Cardiac muscle cell (in vitro differentiated cells and primary cell): ENCODE results near the gene TNFRSF11A. TPM values are rescaled to one million over a fixed set of nuclear protein-coding genes. Genes with fewer than 3 reads are reported as not detected.

ENCODE experiments used
- DNase-seq, 2 donors: peaks; one replicate each; pipeline versions ENCODE4 v3.0.0 to v3.0.0-alpha.2; 2010 to 2017; ENCODE audit warnings: low read depth in 1 of 2, low spot score in 1 of 2
- H3K27ac ChIP-seq: fragments of 200-600 bp; sonication (generic); 2 replicates; pipeline ENCODE4 v1.5.1; 2016
- H3K27me3 ChIP-seq: fragments of 200-600 bp; sonication (generic); 2 replicates; pipeline ENCODE4 v1.6.0; 2016; ENCODE audit warnings: control low read depth
- H3K36me3 ChIP-seq: fragments of 200-600 bp; sonication (generic); 2 replicates; pipeline ENCODE4 v1.5.1; 2016; ENCODE audit warnings: control low read depth
- H3K4me1 ChIP-seq: fragments of 200-600 bp; sonication (generic); 2 replicates; pipeline ENCODE4 v1.8.1; 2017; ENCODE audit warnings: low read depth, mild to moderate bottlenecking, mixed run types
- H3K4me3 ChIP-seq: fragments of 200-600 bp; sonication (generic); 2 replicates; pipeline ENCODE4 v1.5.1; 2016; ENCODE audit warnings: mild to moderate bottlenecking
- H3K9me3 ChIP-seq: fragments of 200-600 bp; sonication (generic); 2 replicates; pipeline ENCODE4 v1.5.1; 2017; ENCODE audit warnings: low read depth, mild to moderate bottlenecking, control low read depth
- polyA plus RNA-seq: library from polyadenylated mRNA; unstranded; fragments of >200 nt; fragmentation: Nextera tagmentation; extraction: Ambion mirVana; gene quantifications from 2 replicates; pipeline ENCODE4 v1.2.1, GENCODE V29; 2016
- total RNA-seq: library from RNA; depleted of rRNA; stranded (reverse); fragments of >200 nt; gene quantifications from 2 replicates; pipeline ENCODE4 v1.2.3, GENCODE V29; 2016
- TF ChIP-seq, protein P1 (sequence below): IDR thresholded peaks from 2 replicates; pipeline ENCODE4 v1.5.1; 2012; ENCODE audit warnings: low read depth, mild to moderate bottlenecking, low read length

TNFRSF11A gene
- total and polyA plus RNA-seq, 2 experiments from 2014 or later: 0.66 to 1.2 TPM

- no peak for DNase-seq
- no peaks in the 10 kb centered on the region for H3K36me3 ChIP-seq
- no peaks in the 10 kb centered on the region for H3K27me3 ChIP-seq
- H3K4me1 ChIP-seq: no peaks in the 10 kb centered on the region
- no peak overlapping the region for H3K27ac ChIP-seq
- H3K4me3 ChIP-seq: no peak overlapping the region
- TF ChIP-seq, protein P1, sequence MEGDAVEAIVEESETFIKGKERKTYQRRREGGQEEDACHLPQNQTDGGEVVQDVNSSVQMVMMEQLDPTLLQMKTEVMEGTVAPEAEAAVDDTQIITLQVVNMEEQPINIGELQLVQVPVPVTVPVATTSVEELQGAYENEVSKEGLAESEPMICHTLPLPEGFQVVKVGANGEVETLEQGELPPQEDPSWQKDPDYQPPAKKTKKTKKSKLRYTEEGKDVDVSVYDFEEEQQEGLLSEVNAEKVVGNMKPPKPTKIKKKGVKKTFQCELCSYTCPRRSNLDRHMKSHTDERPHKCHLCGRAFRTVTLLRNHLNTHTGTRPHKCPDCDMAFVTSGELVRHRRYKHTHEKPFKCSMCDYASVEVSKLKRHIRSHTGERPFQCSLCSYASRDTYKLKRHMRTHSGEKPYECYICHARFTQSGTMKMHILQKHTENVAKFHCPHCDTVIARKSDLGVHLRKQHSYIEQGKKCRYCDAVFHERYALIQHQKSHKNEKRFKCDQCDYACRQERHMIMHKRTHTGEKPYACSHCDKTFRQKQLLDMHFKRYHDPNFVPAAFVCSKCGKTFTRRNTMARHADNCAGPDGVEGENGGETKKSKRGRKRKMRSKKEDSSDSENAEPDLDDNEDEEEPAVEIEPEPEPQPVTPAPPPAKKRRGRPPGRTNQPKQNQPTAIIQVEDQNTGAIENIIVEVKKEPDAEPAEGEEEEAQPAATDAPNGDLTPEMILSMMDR: no peak
- H3K9me3 ChIP-seq: no peaks in the 10 kb centered on the region
These were observed 73.2 kb downstream of the TNFRSF11A start for GRCh38 chr18:62398291-62398690.

GRCh38 chr18:62399276-62399675 is 74.2 kb downstream of the TNFRSF11A start:
- Histone ChIP-seq H3K4me3 (no peak overlapping the region), H3K27me3 (no peaks in the 10 kb centered on the region), H3K27ac (no peak overlapping the region), H3K36me3 (no peaks in the 10 kb centered on the region), H3K9me3 (no peaks in the 10 kb centered on the region), H3K4me1 (no peaks in the 10 kb centered on the region)
- TF ChIP-seq, protein P1: no peak
- no peak for DNase-seq

DNA sequence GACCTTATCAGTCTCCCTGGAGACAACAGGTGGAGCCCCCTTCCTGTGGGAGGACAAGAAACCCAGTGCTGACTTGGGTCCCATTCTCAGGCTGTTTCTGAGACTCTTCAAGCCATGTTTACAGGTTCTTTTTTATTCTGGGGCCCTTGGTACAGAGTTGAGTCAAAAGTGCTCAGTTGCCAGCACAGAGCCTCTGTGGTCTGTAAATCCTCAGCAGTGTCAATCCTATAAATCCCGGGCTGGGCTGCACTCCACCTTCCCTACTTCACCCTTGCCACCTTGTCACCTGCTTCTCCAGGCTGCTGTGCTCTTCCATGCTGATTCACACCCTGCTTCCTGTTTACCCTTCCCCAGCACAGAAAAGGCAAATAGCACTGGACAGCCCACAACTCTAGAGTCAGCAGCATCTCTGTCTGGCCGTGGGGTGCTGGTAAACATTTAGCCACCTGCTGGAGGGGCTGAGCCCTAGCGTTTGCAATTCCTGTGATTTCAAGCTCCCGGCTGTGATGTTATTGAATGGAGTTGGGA is 74.7 kb downstream of the TNFRSF11A start:
- no peak overlapping the region for H3K4me3 ChIP-seq
- H3K36me3 ChIP-seq: no peaks in the 10 kb centered on the region
- no peaks in the 10 kb centered on the region for H3K4me1 ChIP-seq
- no peak overlapping the region for H3K27ac ChIP-seq
- no peaks in the 10 kb centered on the region for H3K9me3 ChIP-seq
- DNase-seq: peak in 1 of 2 donors; percentile 2
- TF ChIP-seq, protein P1: peak; percentile 12
- H3K27me3 ChIP-seq: no peaks in the 10 kb centered on the region

GRCh38 chr18:62400916-62401315 is 75.8 kb downstream of the TNFRSF11A start:
- Histone ChIP-seq H3K27ac (no peak overlapping the region), H3K4me1 (no peaks in the 10 kb centered on the region), H3K27me3 (no peaks in the 10 kb centered on the region), H3K4me3 (no peak overlapping the region), H3K36me3 (no peaks in the 10 kb centered on the region), H3K9me3 (no peaks in the 10 kb centered on the region)
- DNase-seq: no peak
- TF ChIP-seq, protein P1: no peak

GRCh38 chr18:62402342-62402948 is 77.3 kb downstream of the TNFRSF11A start:
- Histone ChIP-seq H3K9me3 (no peaks in the 10 kb centered on the region), H3K36me3 (no peaks in the 10 kb centered on the region), H3K4me3 (no peak overlapping the region), H3K27me3 (no peaks in the 10 kb centered on the region), H3K27ac (no peak overlapping the region), H3K4me1 (no peaks in the 10 kb centered on the region)
- TF ChIP-seq, protein P1: no peak
- DNase-seq: no peak
